Keratinocyte (primary cell): ENCODE data around the gene PRKCA. TPM values are rescaled to one million over a fixed set of nuclear protein-coding genes. Genes with fewer than 3 reads are reported as not detected.

Experiments
- DNase-seq: peaks from one replicate; pipeline ENCODE4 v3.0.0-alpha.2; 2011; ENCODE audit warnings: low read depth, missing footprints, low spot score
- FAIRE-seq: peaks from 2 replicates; lab custom pipeline; 2011; peaks lifted over from hg19 to GRCh38; lab: Jason Lieb, UNC
- H2AFZ ChIP-seq: 2 replicates; pipeline ENCODE4 v1.6.0; 2012; ENCODE audit warnings: low read length, control low read depth, inconsistent platforms; ENCODE audit not compliant: control insufficient read depth
- H3K27ac ChIP-seq: 2 replicates; pipeline ENCODE4 v1.5.1; 2011; ENCODE audit warnings: low read length; ENCODE audit not compliant: control insufficient read depth, insufficient read depth
- H3K27me3 ChIP-seq: 3 replicates; pipeline ENCODE4 v1.6.0; 2011; ENCODE audit warnings: low read length; ENCODE audit not compliant: control insufficient read depth, insufficient read depth; ENCODE audit errors: extremely low read depth
- H3K36me3 ChIP-seq, 2 experiments: 2 replicates in 1 of 2; 3 replicates in 1 of 2; pipeline ENCODE4 v1.5.1; 2011; ENCODE audit warnings: low read length in 2 of 2, mild to moderate bottlenecking in 1 of 2; ENCODE audit not compliant: control insufficient read depth in 2 of 2, insufficient read depth in 2 of 2; ENCODE audit errors: extremely low read depth in 1 of 2
- H3K4me1 ChIP-seq: 3 replicates; pipeline ENCODE4 v1.5.1; 2011; ENCODE audit warnings: low read length; ENCODE audit not compliant: control insufficient read depth, insufficient read depth; ENCODE audit errors: extremely low read depth
- H3K4me2 ChIP-seq: 3 replicates; pipeline ENCODE4 v1.6.0; 2011; ENCODE audit warnings: low read depth, low read length; ENCODE audit not compliant: control insufficient read depth, insufficient read depth; ENCODE audit errors: extremely low read depth
- H3K4me3 ChIP-seq, 3 experiments: fragments of 200-600 bp in 1 of 3; sonication (generic) in 1 of 3; 2 replicates in 2 of 3; 3 replicates in 1 of 3; pipeline ENCODE4 v1.5.1; 2011 to 2016; ENCODE audit warnings: low read length in 3 of 3, mild to moderate bottlenecking in 3 of 3, control low read depth in 2 of 3, inconsistent platforms in 1 of 3, low read depth in 1 of 3, mixed read lengths in 1 of 3, mixed run types in 1 of 3, moderate library complexity in 1 of 3; ENCODE audit not compliant: control insufficient read depth in 2 of 3, insufficient read depth in 2 of 3; ENCODE audit errors: extremely low read depth in 1 of 3
- H3K79me2 ChIP-seq: 2 replicates; pipeline ENCODE4 v1.6.0; 2012; ENCODE audit warnings: low read length; ENCODE audit not compliant: control insufficient read depth, insufficient read depth
- H3K9ac ChIP-seq: 3 replicates; pipeline ENCODE4 v1.6.0; 2011; ENCODE audit warnings: low read length; ENCODE audit not compliant: control insufficient read depth, insufficient read depth; ENCODE audit errors: extremely low read depth
- H3K9me1 ChIP-seq: 3 replicates; pipeline ENCODE4 v1.6.0; 2011; ENCODE audit warnings: low read length; ENCODE audit not compliant: control insufficient read depth, insufficient read depth; ENCODE audit errors: extremely low read depth
- H3K9me3 ChIP-seq: 2 replicates; pipeline ENCODE4 v1.5.1; 2012; ENCODE audit warnings: low read depth, low read length; ENCODE audit not compliant: control insufficient read depth
- H4K20me1 ChIP-seq: 3 replicates; pipeline ENCODE4 v1.6.0; 2011; ENCODE audit warnings: low read length; ENCODE audit not compliant: control insufficient read depth, insufficient read depth; ENCODE audit errors: extremely low read depth
- CTCF ChIP-seq, 3 experiments: IDR thresholded peaks in 1 of 3; conservative IDR thresholded peaks in 1 of 3; optimal IDR thresholded peaks in 1 of 3; 2 replicates in 2 of 3; 3 replicates in 1 of 3; pipeline versions ENCODE3 to v1.5.1; 2011; ENCODE audit warnings: low read length in 3 of 3, mild to moderate bottlenecking in 3 of 3, moderate library complexity in 2 of 3, control low read depth in 1 of 3, inconsistent platforms in 1 of 3; ENCODE audit not compliant: insufficient read depth in 2 of 3; ENCODE audit errors: extremely low read depth in 1 of 3
- EZH2 ChIP-seq: IDR thresholded peaks from one replicate; pipeline ENCODE4 v1.6.1; 2012; ENCODE audit warnings: inconsistent platforms, mild to moderate bottlenecking, low read length, moderate library complexity
- dilution Hi-C: fragments of 300-500 bp; cut with MboI; formaldehyde crosslinking; loops from one replicate; pipeline ENCODE4 v1.7.0; 2020; ENCODE audit warnings: low sequenced_read_pairs; ENCODE audit not compliant: extremely low pct_ligation_motif_present
- polyA plus RNA-seq, 5 experiments: library from polyadenylated mRNA; depleted of rRNA in 3 of 5; stranded (reverse) in 3 of 5; stranded (forward) in 1 of 5; unstranded in 1 of 5; fragments of >200 nt; gene quantifications; 1 replicate in 1 of 5; 2 replicates in 3 of 5; 3 replicates in 1 of 5; pipeline versions ENCODE4 v1.2.1 to v1.2.3, GENCODE V29; 2011 to 2012; ENCODE audit warnings: missing spikeins in 2 of 5, low read depth in 1 of 5, low replicate concordance in 1 of 5

PRKCA gene
- polyA plus RNA-seq, 1 donor (not counting 4 experiments of a cell fraction or from before 2014, with no cell fraction given) = 3.6 TPM

- H3K4me2 ChIP-seq = no peak overlapping the region
- no peak overlapping the region for H3K27ac ChIP-seq
- H3K27me3 ChIP-seq = no peaks in the 10 kb centered on the region
- no peaks in the 10 kb centered on the region for H3K36me3 ChIP-seq
- DNase-seq (no peak), FAIRE-seq (no peak)
- no peak for TF ChIP-seq CTCF (optimal IDR thresholded peaks at IDR 0.05 in 1 of 3, IDR thresholded peaks at IDR 0.05 in 1 of 3, conservative IDR thresholded peaks at IDR 0.05 in 1 of 3; ENCODE audit: extremely low read depth in 1 of 3, insufficient read depth in 2 of 3, low read length in 3 of 3)
- no peak for TF ChIP-seq EZH2
- no peak overlapping the region for H2AFZ ChIP-seq
- no peaks in the 10 kb centered on the region for H3K9me1 ChIP-seq
- no peaks in the 10 kb centered on the region for H4K20me1 ChIP-seq
- dilution Hi-C loops = no loop called here
- no peaks in the 10 kb centered on the region for H3K79me2 ChIP-seq
- H3K4me3 ChIP-seq = no peak overlapping the region
- H3K9me3 ChIP-seq = no peaks in the 10 kb centered on the region
- H3K4me1 ChIP-seq = peaks cover 7% of the 10 kb centered on the region
- no peak overlapping the region for H3K9ac ChIP-seq
These were observed 215.7 kb downstream of the PRKCA start for GRCh38 chr17:66518108-66518507.

- H3K36me3 ChIP-seq = no peaks in the 10 kb centered on the region
- no peaks in the 10 kb centered on the region for H3K27me3 ChIP-seq
- H3K4me2 ChIP-seq = no peak overlapping the region
- peaks cover 7% of the 10 kb centered on the region for H3K4me1 ChIP-seq
- H3K79me2 ChIP-seq = no peaks in the 10 kb centered on the region
- no peak for DNase-seq
- no peaks in the 10 kb centered on the region for H3K9me1 ChIP-seq
- no peaks in the 10 kb centered on the region for H3K9me3 ChIP-seq
- no peak overlapping the region for H3K27ac ChIP-seq
- H3K9ac ChIP-seq = no peak overlapping the region
- dilution Hi-C loops = no loop called here
- no peaks in the 10 kb centered on the region for H4K20me1 ChIP-seq
- no peak overlapping the region for H2AFZ ChIP-seq
- FAIRE-seq = no peak
- H3K4me3 ChIP-seq = no peak overlapping the region
- no peak for TF ChIP-seq EZH2
- no peak for TF ChIP-seq CTCF (optimal IDR thresholded peaks at IDR 0.05 in 1 of 3, IDR thresholded peaks at IDR 0.05 in 1 of 3, conservative IDR thresholded peaks at IDR 0.05 in 1 of 3; ENCODE audit: extremely low read depth in 1 of 3, insufficient read depth in 2 of 3, low read length in 3 of 3)
These were observed 216.3 kb downstream of the PRKCA start for GRCh38 chr17:66518677-66519076.
